A549 (cell line): ENCODE results near the gene SLC38A2. TPM values are rescaled to one million over a fixed set of nuclear protein-coding genes. Genes with fewer than 3 reads are reported as not detected.

ENCODE experiments used
- ATAC-seq, 2 experiments: fragments of 200-7000 bp in 1 of 2; fragments of >200 bp in 1 of 2; cut with Nextera tagmentation in 1 of 2; cut with Tn5 transposase in 1 of 2; 3 replicates each; pipeline versions ENCODE4 v1.8.0 to v1.9.1; 2018 to 2020; ENCODE audit warnings: mild to moderate bottlenecking in 1 of 2, moderate library complexity in 1 of 2
- CTCF ChIA-PET: fragments of 300-600 bp; sonication (Branson Sonifier 250); formaldehyde crosslinking; extraction: SDS; loops from one replicate; lab custom pipeline; 2021; ENCODE audit warnings: antibody characterized with exemption, inconsistent platforms; lab: Yijun Ruan, JAX
- POLR2A ChIA-PET: fragments of 350-600 bp; formaldehyde crosslinking; extraction: SDS; loops from one replicate; lab custom pipeline; 2021; ENCODE audit warnings: antibody characterized with exemption, inconsistent platforms; lab: Yijun Ruan, JAX
- DNase-seq, 2 experiments: peaks; one replicate each; pipeline versions ENCODE4 v3.0.0 to v3.0.0-alpha.2; 2011 to 2016; ENCODE audit warnings: low read depth in 1 of 2, low spot score in 1 of 2
- FAIRE-seq: peaks from 2 replicates; lab custom pipeline; 2011; peaks lifted over from hg19 to GRCh38; lab: Jason Lieb, UNC
- H3K27ac ChIP-seq, 2 experiments: fragments of >200 bp; sonication (Bioruptor Twin); formaldehyde crosslinking; 3 replicates each; pipeline ENCODE4 v1.5.1; 2016 to 2017
- H3K4me1 ChIP-seq: fragments of >200 bp; sonication (Bioruptor Twin); formaldehyde crosslinking; 3 replicates; pipeline ENCODE4 v1.6.1; 2016
- H3K4me2 ChIP-seq: fragments of >200 bp; sonication (Bioruptor Twin); formaldehyde crosslinking; 3 replicates; pipeline ENCODE4 v1.6.1; 2016
- H3K4me3 ChIP-seq: fragments of >200 bp; sonication (Bioruptor Twin); formaldehyde crosslinking; 3 replicates; pipeline ENCODE4 v1.5.1; 2016
- H3K9me3 ChIP-seq: fragments of >200 bp; sonication (Bioruptor Twin); formaldehyde crosslinking; 3 replicates; pipeline ENCODE4 v1.6.1; 2016
- CEBPB ChIP-seq, 2 experiments: fragments of >200 bp in 1 of 2; sonication (Bioruptor Twin) in 1 of 2; formaldehyde crosslinking in 1 of 2; IDR thresholded peaks; 2 replicates each; pipeline ENCODE4 v1.6.1; 2012 to 2016
- CHD4 ChIP-seq: fragments of 200-600 bp; sonication (generic); IDR thresholded peaks from 2 replicates; pipeline ENCODE4 v1.6.1; 2016; ENCODE audit warnings: antibody characterized with exemption, mild to moderate bottlenecking, borderline replicate concordance
- EHMT2 ChIP-seq: fragments of 200-600 bp; sonication (generic); IDR thresholded peaks from 2 replicates; pipeline ENCODE4 v1.6.1; 2016; ENCODE audit warnings: antibody characterized with exemption, low read depth, mild to moderate bottlenecking, moderate library complexity
- EP300 ChIP-seq, 2 experiments: fragments of >200 bp; sonication (Bioruptor Twin); formaldehyde crosslinking; IDR thresholded peaks; 2 replicates in 1 of 2; 3 replicates in 1 of 2; pipeline ENCODE4 v1.6.1; 2016 to 2017
- ESRRA ChIP-seq: fragments of 150-350 bp; IDR thresholded peaks from 2 replicates; pipeline ENCODE4 v1.6.1; 2014; ENCODE audit warnings: mild to moderate bottlenecking, low read length, borderline replicate concordance
- FOXS1 ChIP-seq: fragments of 250-450 bp; sonication (Bioruptor Pico); IDR thresholded peaks from 2 replicates; pipeline ENCODE4 v1.5.0; 2020; ENCODE audit warnings: mild to moderate bottlenecking, moderate library complexity
- GATA3 ChIP-seq: IDR thresholded peaks from 2 replicates; pipeline ENCODE4 v1.6.1; 2012; ENCODE audit warnings: borderline replicate concordance
- HES2 ChIP-seq: fragments of >200 bp; sonication (Bioruptor Twin); formaldehyde crosslinking; IDR thresholded peaks from 2 replicates; pipeline ENCODE4 v1.6.1; 2016
- HOXA7 ChIP-seq: fragments of 250-450 bp; sonication (Bioruptor Pico); IDR thresholded peaks from 2 replicates; pipeline ENCODE4 v1.5.0; 2020; ENCODE audit warnings: mild to moderate bottlenecking, moderate library complexity
- HOXB5 ChIP-seq: fragments of 250-450 bp; sonication (Bioruptor Pico); IDR thresholded peaks from 2 replicates; pipeline ENCODE4 v1.5.0; 2020; ENCODE audit warnings: mild to moderate bottlenecking, moderate library complexity
- JUN ChIP-seq, 2 experiments: fragments of >200 bp; sonication (Bioruptor Twin); formaldehyde crosslinking; IDR thresholded peaks; 2 replicates in 1 of 2; 3 replicates in 1 of 2; pipeline ENCODE4 v1.6.1; 2016 to 2017
- KDM5A ChIP-seq: fragments of 200-600 bp; sonication (generic); IDR thresholded peaks from 2 replicates; pipeline ENCODE4 v1.6.1; 2016; ENCODE audit warnings: antibody characterized with exemption, mild to moderate bottlenecking
- MAFK ChIP-seq: fragments of 450-650 bp; IDR thresholded peaks from 2 replicates; pipeline ENCODE4 v1.6.1; 2014; ENCODE audit not compliant: partially characterized antibody
- MAX ChIP-seq: IDR thresholded peaks from 2 replicates; pipeline ENCODE4 v1.6.1; 2012
- MYC ChIP-seq: IDR thresholded peaks from 2 replicates; pipeline ENCODE4 v1.6.1; 2012; ENCODE audit warnings: mild to moderate bottlenecking, inconsistent platforms, low read length, improper control_type of control experiment, borderline replicate concordance
- NFE2L2 ChIP-seq: fragments of 150-350 bp; conservative IDR thresholded peaks from 2 replicates; pipeline ENCODE4 v1.6.1; 2014; ENCODE audit warnings: low read length
- PHF8 ChIP-seq: fragments of 200-600 bp; sonication (generic); IDR thresholded peaks from 2 replicates; pipeline ENCODE4 v1.6.1; 2016; ENCODE audit warnings: low read depth, mild to moderate bottlenecking, antibody characterized with exemption, moderate library complexity, borderline replicate concordance
- POLR2A ChIP-seq: IDR thresholded peaks from 2 replicates; pipeline ENCODE4 v1.6.1; 2012; ENCODE audit warnings: mild to moderate bottlenecking, low read length
- POLR2AphosphoS2 ChIP-seq: conservative IDR thresholded peaks from 2 replicates; pipeline ENCODE4 v1.6.1; 2012; ENCODE audit warnings: low read length, improper control_type of control experiment, inconsistent platforms
- RCOR1 ChIP-seq: fragments of 150-350 bp; IDR thresholded peaks from 2 replicates; pipeline ENCODE4 v1.6.1; 2014; ENCODE audit warnings: antibody characterized with exemption, low read length, low read depth
- REST ChIP-seq: fragments of 200-600 bp; sonication (generic); IDR thresholded peaks from 2 replicates; pipeline ENCODE4 v1.6.1; 2016; ENCODE audit warnings: antibody characterized with exemption, mild to moderate bottlenecking, moderate library complexity
- RNF2 ChIP-seq: fragments of 200-600 bp; sonication (generic); IDR thresholded peaks from 2 replicates; pipeline ENCODE4 v1.6.1; 2016; ENCODE audit warnings: low read depth, mild to moderate bottlenecking, antibody characterized with exemption, moderate library complexity, borderline replicate concordance
- SMC3 ChIP-seq: fragments of >200 bp; sonication (Bioruptor Twin); formaldehyde crosslinking; IDR thresholded peaks from 3 replicates; pipeline ENCODE4 v1.6.1; 2018; ENCODE audit warnings: inconsistent platforms
- ZC3H11A ChIP-seq: fragments of 450-650 bp; IDR thresholded peaks from 2 replicates; pipeline ENCODE4 v1.6.1; 2014; ENCODE audit warnings: antibody characterized with exemption, mild to moderate bottlenecking
- ZNF302 ChIP-seq: fragments of 250-450 bp; sonication (Bioruptor Pico); IDR thresholded peaks from 2 replicates; pipeline ENCODE4 v1.9.0; 2021; ENCODE audit warnings: inconsistent platforms, mild to moderate bottlenecking, moderate library complexity
- ZSCAN20 ChIP-seq: fragments of 250-450 bp; sonication (Bioruptor Pico); IDR thresholded peaks from 2 replicates; pipeline ENCODE4 v1.8.0; 2022; ENCODE audit warnings: mild to moderate bottlenecking, moderate library complexity
- WGBS: methylation state at CpG from one replicate; pipeline ENCODE4 v1.1.6; 2017; ENCODE audit errors: missing lambda C conversion rate; 5-methylcytosine and 5-hydroxymethylcytosine counted together
- polyA plus RNA-seq, 4 experiments: library from polyadenylated mRNA; depleted of rRNA in 3 of 4; stranded (reverse); fragments of >200 nt; fragmentation: RNase III in 1 of 4; extraction: RNeasy Plus Mini Kit Qiagen cat#74134 plus additional on column Dnase treatment in 1 of 4; gene quantifications; 2 replicates in 3 of 4; 3 replicates in 1 of 4; pipeline ENCODE4 v1.2.3, GENCODE V29; 2011 to 2017
- TF ChIP-seq, protein P1 (sequence below): IDR thresholded peaks from 2 replicates; pipeline ENCODE4 v1.6.1; 2012; ENCODE audit warnings: low read depth, borderline replicate concordance

SLC38A2 gene
- polyA plus RNA-seq, 2 of the 4 experiments (the other 2 are of a cell fraction) = 187 to 519 TPM

DNA sequence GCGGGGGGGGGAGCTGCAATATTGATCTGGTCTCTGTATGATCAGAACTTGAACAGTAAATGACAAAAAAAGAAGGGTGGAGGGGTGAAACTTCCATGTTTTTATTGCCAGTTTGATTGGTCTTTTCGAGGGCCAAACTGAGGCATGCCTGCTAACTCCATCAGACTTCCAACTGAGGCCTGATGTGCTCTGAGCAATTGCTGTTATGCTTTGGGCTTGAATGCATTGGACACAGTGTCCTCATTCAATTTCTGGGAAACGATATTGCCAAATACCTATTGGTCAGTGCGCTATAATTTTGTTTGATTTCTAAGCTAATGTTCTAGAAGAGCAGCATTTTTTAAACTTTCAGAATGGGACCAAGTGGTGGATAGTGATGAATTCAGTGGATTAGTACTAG lies 2.1 kb upstream of the SLC38A2 start:
- ATAC-seq (no peak), FAIRE-seq (no peak), DNase-seq (no peak)
- peaks cover 10% of the 10 kb centered on the region for H3K4me1 ChIP-seq
- CTCF ChIA-PET = interaction anchor here (0.8 to 1.6 kb wide), 2 partner anchors 118 to 287 kb away, joined by 4 read pairs; no protein-coding TSS in a partner anchor
- H3K4me2 ChIP-seq = no peak overlapping the region
- H3K4me3 ChIP-seq = no peak overlapping the region
- H3K9me3 ChIP-seq = no peaks in the 10 kb centered on the region
- POLR2A ChIA-PET = interaction anchor here (0.5 to 1.4 kb wide), 2 partner anchors 9 to 11 kb away, joined by 3 to 4 read pairs; no protein-coding TSS in a partner anchor
- H3K27ac ChIP-seq = peak overlapping the region in 1 of 2 experiments; percentile 100; a peak in 2 of 6 replicates
- 84% methylated on average over 4 of the region's 4 CpGs for WGBS
- TF ChIP-seq NFE2L2 = no peak
- TF ChIP-seq EHMT2 = no peak
- TF ChIP-seq MAFK = no peak
- TF ChIP-seq PHF8 = no peak
- TF ChIP-seq GATA3 = no peak
- no peak for TF ChIP-seq FOXS1 (CRISPR knock-in tag)
- TF ChIP-seq KDM5A = no peak
- TF ChIP-seq MYC = no peak
- TF ChIP-seq MAX = no peak
- TF ChIP-seq HES2 = no peak
- TF ChIP-seq JUN (IDR thresholded peaks at IDR 0.05) = no peak
- TF ChIP-seq ZC3H11A = no peak
- TF ChIP-seq RNF2 = no peak
- no peak for TF ChIP-seq CHD4
- TF ChIP-seq, protein P1, sequence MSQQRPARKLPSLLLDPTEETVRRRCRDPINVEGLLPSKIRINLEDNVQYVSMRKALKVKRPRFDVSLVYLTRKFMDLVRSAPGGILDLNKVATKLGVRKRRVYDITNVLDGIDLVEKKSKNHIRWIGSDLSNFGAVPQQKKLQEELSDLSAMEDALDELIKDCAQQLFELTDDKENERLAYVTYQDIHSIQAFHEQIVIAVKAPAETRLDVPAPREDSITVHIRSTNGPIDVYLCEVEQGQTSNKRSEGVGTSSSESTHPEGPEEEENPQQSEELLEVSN = no peak
- TF ChIP-seq RCOR1 = no peak
- no peak for TF ChIP-seq ZNF302

- peaks cover 14% of the 10 kb centered on the region for H3K4me1 ChIP-seq
- 47% methylated on average over 1 of the region's 1 CpG for WGBS
- TF ChIP-seq POLR2A (no peak), MAFK (no peak), POLR2AphosphoS2 (no peak), HOXA7 (CRISPR knock-in tag) (no peak), SMC3 (no peak), REST (no peak), RCOR1 (no peak), HOXB5 (CRISPR knock-in tag) (no peak), ESRRA (no peak), EP300 (IDR thresholded peaks at IDR 0.05) (no peak), ZSCAN20 (CRISPR knock-in tag) (no peak), CEBPB (IDR thresholded peaks at IDR 0.05) (no peak), ZC3H11A (no peak)
- no peak overlapping the region for H3K4me3 ChIP-seq
- DNase-seq (no peak), ATAC-seq (no peak), FAIRE-seq (no peak)
- H3K27ac ChIP-seq = peak overlapping the region in 1 of 2 experiments; percentile 100; a peak in 3 of 6 replicates
- no peaks in the 10 kb centered on the region for H3K9me3 ChIP-seq
- ChIA-PET POLR2A (interaction anchor here (1.4 kb wide), 1 partner anchor 10 kb away, joined by 4 read pairs; no protein-coding TSS in a partner anchor), CTCF (interaction anchor here (0.8 kb wide), 1 partner anchor 118 kb away, joined by 4 read pairs; no protein-coding TSS in a partner anchor)
- H3K4me2 ChIP-seq = no peak overlapping the region
These were observed 1.7 kb upstream of the SLC38A2 start for GRCh38 chr12:46374310-46374709.
